ENCODE data around the gene UVRAG. TPM values are rescaled to one million over a fixed set of nuclear protein-coding genes. Genes with fewer than 3 reads are reported as not detected.
"Not testable (repeated sequence)": the region's sequence is repeated elsewhere in the genome, so short reads cannot be mapped to it uniquely, and the experiment has no call there.

The UVRAG gene
- polyA plus RNA-seq, 3 donors: 3.8 to 19.2 (median 13.4) TPM

DNA sequence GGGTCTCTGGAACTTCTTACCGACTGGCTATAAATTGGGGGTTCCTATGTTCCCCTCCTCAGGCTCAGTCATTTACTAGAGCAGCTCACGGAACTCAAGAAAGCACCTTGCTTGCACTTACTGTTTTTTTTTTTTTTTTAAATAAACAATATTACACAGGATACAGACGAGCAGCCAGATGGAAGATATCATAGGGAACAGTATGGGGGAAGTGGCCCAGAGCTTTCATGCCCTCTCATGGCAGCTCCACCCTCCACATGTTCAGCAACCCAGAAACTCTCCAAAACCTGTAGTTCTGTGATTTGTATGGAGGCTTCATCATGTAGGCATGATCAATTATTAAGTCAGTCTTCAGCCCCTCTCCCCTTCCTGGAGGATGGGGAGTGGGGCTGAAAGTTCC lies 7.5 kb downstream of the UVRAG start:
- H3K27ac ChIP-seq (ENCODE audit: low read depth, low read length): no peak overlapping the region
- WGBS, 3 donors: 61 to 65% (median 62%) methylated on average over 3 of the region's 3 CpGs

DNA sequence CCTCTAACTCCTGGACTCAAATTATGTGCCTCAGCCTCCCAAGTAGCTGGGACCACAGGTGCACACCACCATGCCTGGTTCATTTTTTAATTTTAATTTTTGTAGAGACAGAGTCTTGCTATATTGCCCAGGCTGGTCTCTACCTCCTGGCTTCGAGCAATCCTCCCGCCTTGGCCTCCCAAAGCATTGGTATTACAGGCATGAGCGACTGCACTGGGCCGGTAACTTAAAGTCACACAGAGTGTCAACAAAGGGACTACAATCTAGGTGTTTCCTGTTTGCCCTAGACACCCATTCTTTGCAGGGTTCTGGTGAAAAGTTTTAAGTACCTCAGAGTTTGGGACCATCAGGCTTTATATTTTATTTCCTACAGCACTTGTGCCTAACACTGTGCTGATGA lies 8.4 kb downstream of the UVRAG start:
- no peak overlapping the region for H3K27ac ChIP-seq (ENCODE audit: low read depth, low read length)
- WGBS, 3 donors: 72 to 84% (median 80%) methylated on average over 4 of the region's 4 CpGs

DNA sequence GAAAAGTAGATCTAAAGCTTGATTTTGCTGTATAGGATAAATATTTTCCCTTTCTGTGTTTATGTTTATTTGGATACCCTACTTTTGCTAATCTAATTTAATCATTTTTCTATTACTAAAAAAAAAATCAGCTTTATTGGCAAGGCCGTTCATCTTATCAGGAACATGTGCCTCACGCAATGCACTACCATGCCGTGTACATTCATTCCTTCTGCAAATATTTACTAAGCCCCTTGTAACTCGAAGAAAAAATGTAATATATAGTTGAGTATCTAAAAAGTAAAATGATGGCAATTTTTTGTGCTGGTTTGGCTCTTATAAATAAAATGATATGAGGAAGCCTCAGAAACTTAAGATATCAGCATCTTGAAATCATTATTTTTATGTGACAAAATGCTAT lies 8.9 kb downstream of the UVRAG start:
- H3K27ac ChIP-seq (ENCODE audit: low read depth, low read length): no peak overlapping the region
- 17 to 66% (median 54%) methylated on average over 4 of the region's 4 CpGs for WGBS, 3 donors

DNA sequence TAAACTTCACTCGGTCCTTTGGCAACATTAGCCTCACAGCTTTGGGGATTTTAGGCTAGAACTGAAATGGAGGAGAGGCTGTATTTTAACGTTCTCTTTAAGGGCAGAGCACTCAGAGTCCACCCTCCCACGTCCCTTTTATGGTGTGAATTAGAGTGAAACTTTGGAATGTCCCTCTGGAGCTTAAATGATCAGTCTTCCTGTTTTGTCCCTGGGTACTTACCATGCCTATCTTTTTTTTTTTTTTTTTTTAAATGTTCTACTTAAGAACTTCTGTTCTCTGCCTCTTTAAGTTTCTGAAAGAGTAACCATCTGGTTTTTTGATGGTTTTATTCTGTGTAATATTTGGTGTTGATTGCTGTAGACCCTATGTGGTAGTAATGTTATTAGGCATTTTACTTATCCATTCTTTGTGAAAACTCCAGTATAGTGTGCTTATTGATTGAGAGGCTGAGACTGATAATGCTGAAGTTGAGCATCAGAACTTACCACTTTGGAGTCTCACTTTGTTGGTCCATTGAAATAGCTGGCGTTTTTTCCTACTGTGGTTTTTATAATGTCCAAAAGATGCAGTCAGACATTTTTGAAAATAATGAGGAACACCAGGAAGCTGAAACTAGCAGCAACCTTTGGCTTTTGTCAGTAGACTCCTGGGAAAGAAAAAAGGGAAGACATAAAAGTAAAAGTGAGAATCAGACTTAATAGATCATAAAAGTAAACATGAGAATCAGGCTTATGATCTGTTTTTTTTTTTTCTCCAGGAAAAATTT lies 11.6 kb downstream of the UVRAG start:
- no peak overlapping the region for H3K27ac ChIP-seq (ENCODE audit: low read depth, low read length)
- WGBS, 3 donors: 22 to 46% (median 27%) methylated on average over 4 of the region's 4 CpGs

DNA sequence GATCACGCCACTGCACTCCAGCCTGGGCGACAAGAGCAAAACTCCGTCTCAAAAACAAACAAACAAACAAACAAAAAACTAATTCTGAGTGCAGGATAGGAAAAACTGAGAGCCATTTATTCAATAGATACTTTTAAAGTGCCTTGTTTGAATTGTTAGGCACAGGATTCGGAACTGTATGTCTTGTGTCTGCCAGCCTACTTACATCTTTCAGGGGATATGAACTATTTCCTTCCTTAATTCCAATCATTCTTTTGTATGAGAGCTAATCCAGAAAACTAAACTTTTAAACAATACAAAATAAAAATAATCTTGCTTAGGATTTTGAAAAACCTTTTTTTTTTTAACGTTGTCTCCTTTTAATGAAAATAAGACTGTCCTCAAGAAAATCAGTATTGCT lies 12.6 kb downstream of the UVRAG start:
- WGBS, 3 donors: 65 to 69% (median 68%) methylated on average over 5 of the region's 5 CpGs

DNA sequence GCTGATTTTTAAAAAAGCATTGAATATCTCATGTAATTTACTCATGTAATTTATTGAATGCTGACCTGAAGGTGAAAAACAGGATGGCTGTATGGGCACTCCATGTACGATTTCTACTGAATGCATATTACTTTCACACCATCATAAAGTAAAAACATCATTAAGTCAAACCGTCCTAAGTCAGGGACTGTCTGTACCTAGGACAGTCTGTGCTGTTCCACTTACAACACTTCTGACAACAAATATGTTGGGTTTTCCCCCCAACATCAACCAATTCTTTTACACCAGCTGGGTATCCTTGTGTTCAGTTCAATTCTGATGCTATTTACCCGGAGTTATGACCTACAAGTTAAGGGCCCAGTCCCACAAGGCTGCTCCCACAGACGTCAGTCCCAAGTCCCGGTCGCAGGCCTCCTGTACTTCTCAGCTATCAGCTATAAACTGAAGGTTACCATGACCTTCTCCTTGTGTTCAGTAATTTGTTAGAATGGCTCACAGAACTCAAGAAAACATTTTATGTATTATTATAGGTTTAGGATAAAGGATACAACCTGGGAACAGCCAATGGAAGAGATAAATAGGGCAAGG lies 17.0 kb downstream of the UVRAG start:
- 84 to 89% (median 87%) methylated on average over 6 of the region's 6 CpGs for WGBS, 3 donors
- H3K27ac ChIP-seq (ENCODE audit: low read depth, low read length): no peak overlapping the region

More for the DNA sequence above, 12.6 kb downstream of the UVRAG start:
- H3K27ac ChIP-seq (ENCODE audit: low read depth, low read length): no peak overlapping the region

DNA sequence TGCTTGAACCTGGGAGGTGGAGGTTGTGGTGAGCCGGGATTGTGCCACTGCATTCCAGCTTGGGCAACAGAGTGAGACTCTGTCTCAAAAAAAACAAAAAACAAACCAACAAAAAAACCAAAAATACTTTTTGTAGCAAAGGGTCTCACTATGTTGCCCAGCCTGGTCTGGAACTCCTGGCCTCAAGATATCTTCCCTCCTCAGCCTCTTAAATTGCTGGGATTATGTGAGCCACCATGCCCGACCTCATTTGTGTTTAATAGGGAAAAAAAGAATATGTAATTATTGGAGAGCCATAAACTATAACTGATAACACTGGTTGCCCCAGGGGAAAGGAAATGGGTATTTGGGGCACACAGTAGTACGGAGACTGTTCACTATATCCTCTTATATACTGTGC lies 19.7 kb downstream of the UVRAG start:
- H3K27ac ChIP-seq (ENCODE audit: low read depth, low read length): no peak overlapping the region
- 87 to 94% (median 90%) methylated on average over 3 of the region's 3 CpGs for WGBS, 3 donors

DNA sequence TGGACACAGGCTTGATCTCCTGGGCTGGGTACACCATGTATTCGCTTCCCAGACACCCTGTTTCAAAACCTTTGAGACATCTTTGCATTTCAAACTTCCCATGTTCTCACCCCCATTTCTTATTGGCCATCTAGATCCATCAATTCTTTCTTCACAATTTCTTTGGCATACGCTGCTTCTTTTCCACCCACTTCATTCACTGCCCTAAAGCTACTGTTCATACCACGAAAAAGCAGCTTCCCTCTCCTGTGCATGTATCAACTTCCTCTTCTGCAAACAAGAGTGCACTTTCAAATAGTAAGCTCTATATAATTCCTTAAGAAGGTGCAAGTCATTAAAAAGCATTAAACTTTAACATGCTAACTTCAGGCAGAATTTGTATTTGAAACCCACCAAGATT lies 21.4 kb downstream of the UVRAG start:
- 49 to 90% (median 54%) methylated on average over 3 of the region's 3 CpGs for WGBS, 3 donors
- no peak overlapping the region for H3K27ac ChIP-seq (ENCODE audit: low read depth, low read length)

DNA sequence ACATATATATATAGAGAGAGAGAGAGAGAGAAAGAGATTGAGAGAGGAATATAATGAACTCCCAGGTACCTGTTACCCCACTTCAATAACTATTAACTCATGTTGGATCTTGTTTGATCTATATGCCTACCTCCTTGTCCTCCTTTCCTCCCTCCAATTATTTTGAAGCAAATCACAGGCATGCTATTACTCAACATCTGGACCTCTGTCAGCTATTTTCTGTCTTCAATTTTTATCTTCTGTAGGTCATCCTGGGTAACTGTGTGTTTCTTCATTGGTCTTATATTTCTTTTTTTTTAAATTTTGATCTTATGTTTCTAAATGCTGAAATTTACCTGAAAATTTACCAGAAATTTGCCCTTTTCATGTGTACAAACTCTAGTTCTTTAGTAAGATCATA lies 24.8 kb downstream of the UVRAG start:
- H3K27ac ChIP-seq (ENCODE audit: low read depth, low read length): no peak overlapping the region

DNA sequence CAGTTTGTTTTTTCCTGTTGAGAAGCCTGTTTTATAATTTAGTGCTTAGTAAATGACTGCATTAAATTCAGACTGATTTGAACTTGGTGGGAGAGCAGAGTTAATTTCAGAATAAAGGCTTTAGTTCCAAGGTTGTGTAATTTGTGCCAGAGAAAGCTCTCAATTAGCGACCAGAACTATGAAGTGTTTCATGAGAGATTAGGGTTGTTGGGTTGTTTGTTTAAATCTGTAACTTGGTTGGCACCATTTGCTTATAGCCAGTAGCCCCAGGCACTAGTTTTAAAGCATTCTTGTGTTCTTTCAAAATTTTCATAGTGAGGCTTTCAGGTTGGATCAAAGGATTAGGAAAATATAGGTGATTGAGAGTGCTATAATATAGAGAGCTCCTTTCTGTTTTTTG lies 25.5 kb downstream of the UVRAG start:
- H3K27ac ChIP-seq (ENCODE audit: low read depth, low read length): no peak overlapping the region

DNA sequence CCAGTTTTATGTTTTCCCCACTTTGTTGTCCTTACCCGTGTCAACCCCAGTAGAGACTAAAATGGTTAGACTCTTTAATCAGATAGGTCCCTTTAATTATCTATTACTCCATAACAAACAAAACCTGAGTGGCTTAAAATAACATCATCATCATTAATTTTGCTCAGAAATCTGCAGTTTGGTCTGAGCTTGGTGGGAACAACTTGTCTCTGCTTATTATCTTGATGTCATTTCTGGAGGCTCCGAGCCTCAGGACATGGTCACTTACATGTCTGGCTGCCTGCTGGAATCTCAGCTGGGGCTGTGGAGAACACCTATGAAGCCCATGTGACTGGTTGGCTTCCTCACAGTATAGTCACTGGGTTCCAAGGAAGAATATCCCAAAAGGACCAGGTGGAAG lies 26.7 kb downstream of the UVRAG start:
- 90 to 92% (median 91%) methylated on average over 2 of the region's 2 CpGs for WGBS, 3 donors
- H3K27ac ChIP-seq (ENCODE audit: low read depth, low read length): no peak overlapping the region

More for the DNA sequence above, 25.5 kb downstream of the UVRAG start:
- WGBS, 3 donors: 23 to 56% (median 49%) methylated on average over 1 of the region's 1 CpG

DNA sequence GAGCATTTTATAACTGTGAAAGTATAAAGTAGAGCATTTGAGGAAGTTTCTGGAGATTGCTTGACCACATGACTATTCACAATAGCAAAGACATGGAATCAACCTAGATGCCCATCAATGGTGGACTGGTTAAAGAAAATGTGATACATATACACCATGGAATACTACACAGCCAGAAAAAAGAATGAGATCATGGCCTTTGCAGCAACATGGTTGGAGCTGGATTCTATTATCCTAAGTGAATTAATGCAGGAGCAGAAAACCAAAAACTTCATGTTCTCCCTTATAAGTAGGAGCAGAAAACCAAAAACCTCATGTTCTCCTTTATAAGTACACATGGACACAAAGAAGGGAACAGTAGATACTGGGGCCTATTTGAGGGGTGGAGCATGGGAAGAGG lies 30.3 kb downstream of the UVRAG start:
- no peak overlapping the region for H3K27ac ChIP-seq (ENCODE audit: low read depth, low read length)

DNA sequence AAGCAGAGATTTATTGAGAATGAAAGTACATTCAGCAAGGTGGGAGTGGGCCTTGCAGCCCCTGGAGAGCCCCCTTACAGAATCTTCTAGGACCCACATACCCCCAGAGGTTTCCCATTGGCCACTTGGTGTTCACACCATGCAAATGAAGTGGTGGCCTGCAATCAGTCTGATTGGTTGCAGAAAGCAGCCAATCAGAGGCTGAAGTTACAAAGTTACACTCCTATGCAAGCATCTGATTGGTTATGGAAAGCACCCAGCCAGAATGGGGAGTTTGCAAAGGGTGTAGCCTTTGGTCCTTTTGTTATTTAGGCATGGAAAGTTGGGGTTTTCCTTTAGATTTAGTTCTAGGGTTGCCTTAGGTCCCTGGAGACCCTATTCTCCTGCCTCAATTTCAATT lies 34.9 kb downstream of the UVRAG start:
- H3K27ac ChIP-seq (ENCODE audit: low read depth, low read length): no peak overlapping the region

DNA sequence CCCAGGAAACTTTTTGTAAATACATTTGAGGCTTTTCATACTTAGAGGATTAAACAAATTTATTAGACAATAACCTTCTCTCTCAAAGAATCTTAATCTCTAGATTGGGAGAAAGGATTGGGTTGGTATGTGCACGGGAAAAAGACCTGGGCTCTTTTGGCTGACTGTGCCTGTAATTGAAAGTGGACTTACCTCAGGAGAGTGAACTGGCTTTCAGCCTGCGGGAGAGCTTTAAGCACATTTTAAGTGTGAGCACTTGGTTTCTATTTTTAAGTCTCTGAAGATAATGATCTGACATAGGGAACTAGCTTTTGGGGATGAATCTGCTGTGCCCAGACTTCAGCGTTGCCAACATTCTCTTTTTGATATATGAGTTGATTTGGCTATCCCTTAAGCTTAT lies 35.8 kb downstream of the UVRAG start:
- no peak overlapping the region for H3K27ac ChIP-seq (ENCODE audit: low read depth, low read length)
- 14 to 63% (median 16%) methylated on average over 3 of the region's 3 CpGs for WGBS, 3 donors

DNA sequence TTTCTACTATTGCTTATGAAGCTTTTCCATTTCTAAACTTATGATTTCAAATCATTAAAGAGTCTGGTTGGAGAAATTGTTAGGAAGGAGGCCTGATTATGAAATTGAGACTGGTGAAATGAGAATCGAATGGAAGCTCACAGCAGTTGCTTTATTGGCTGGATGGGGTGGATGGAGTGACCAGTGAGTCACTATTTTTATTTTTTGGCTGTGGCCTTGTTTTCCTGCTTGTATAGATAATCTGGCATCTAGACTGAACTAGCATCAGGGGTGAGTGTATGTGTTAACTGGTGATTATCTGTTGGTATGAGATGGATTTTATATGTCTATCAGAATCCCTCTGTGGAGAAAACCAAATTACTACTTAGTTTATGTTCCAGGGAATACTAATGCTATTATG lies 36.2 kb downstream of the UVRAG start:
- no peak overlapping the region for H3K27ac ChIP-seq (ENCODE audit: low read depth, low read length)
- WGBS, 3 donors: 16 to 70% (median 17%) methylated on average over 1 of the region's 1 CpG

DNA sequence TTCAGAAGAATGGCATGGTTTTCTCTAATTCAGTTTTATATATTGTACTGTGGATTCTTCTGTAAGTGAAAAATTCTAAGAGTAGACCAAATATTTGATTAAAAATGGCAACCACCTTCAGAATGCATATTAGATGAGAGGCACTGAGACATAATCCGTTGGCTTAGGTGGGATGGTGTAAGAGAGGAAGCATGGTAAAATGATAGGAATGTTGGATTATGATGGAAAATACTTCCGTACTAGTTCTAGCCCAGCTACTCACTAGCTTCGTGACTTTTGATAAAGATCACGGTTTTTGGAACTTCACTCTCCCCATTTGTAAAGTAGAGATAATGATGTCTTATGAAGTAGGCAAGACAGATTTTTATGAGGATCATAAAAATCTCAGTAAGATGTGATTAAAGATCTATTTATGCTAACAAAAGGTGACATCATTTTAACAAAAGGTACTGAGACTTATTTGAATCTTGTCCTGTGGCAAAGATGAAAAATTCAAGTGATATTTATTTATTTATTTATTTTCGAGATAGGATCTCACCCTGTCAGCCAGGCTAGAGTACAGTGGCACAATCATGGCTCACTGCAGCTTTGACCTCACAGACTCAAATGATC lies 37.5 kb downstream of the UVRAG start:
- 92 to 93% (median 92%) methylated on average over 5 of the region's 5 CpGs for WGBS, 3 donors
- no peak overlapping the region for H3K27ac ChIP-seq (ENCODE audit: low read depth, low read length)

DNA sequence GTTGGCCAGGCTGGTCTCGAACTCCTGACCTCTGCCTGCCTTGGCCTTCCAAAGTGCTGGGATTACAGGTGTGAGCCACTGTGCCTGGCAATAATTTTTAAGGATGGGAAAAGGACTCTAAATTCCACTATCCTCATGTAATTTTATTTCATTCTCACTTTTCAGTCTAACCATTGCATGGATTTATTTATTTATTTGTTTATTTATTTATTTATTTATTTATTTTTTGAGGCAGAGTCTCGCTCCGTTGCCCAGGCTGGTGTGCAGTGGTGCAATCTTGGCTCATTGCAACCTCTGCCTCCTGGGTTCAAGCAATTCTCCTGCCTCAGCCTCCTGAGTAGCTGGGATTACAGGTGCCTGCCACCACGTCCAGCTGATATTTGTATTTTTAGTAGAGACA lies 38.6 kb downstream of the UVRAG start:
- 94 to 96% (median 95%) methylated on average over 4 of the region's 4 CpGs for WGBS, 3 donors
- H3K27ac ChIP-seq (ENCODE audit: low read depth, low read length): not testable (repeated sequence)

DNA sequence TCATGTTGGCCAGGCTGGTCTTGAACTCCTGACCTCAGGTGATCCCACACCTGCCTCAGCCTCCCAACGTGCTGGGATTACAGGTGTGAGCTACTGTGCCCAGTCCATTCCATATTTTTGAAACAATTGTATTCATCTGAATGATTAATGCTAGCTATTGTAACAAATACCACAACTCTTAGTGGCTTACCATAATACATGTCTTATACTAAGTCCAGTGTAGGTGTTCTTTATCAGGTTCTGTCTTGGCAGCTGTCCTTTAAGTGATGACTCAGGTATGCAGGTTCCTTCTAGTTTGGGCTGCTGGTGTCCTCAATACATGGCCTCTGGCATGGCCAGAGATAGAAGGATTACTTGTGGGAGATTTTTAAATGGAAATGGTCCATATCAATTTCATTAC lies 39.0 kb downstream of the UVRAG start:
- H3K27ac ChIP-seq (ENCODE audit: low read depth, low read length): no peak overlapping the region
- WGBS, 3 donors: 87 to 100% (median 93%) methylated on average over 1 of the region's 1 CpG

DNA sequence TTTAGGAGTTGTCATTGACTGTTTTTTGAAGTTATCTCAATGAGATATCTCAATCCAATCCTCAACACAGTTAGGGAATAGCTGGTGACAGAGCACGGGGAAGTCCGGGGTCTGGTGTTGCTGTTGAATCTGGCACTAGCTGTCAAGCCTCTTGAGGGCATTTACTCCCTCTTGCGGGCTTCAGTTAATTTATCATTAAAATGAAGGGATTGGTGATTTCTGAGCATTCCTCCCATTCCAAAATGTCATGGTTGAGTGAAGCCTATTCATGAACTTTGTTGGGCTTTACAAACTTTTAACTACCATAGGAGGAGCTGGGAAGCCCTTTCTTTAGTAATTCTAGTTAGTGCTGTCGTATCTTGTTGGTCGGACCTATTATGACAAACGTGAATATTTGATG lies 40.2 kb downstream of the UVRAG start:
- 88 to 94% (median 92%) methylated on average over 6 of the region's 6 CpGs for WGBS, 3 donors

DNA sequence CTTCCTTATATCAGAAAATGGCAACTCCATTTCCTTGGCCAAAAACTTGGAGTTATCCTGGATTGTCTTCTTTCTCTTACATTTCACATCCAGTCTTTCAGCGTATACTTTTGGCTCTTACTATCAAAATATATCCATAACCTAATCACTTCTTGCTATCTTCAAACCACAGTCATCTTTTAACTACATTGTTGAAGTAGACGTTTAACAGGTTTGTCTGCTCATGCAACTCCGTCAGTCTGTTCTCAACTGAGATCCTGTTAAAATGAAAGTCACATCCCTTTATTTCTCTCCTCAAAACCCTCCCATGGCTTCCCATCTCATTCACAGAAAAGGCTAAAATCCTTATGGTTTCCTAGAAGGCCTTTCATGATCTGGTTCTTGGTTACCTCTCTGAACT lies 41.9 kb downstream of the UVRAG start:
- 90 to 91% (median 90%) methylated on average over 3 of the region's 3 CpGs for WGBS, 3 donors

More for the DNA sequence above, 40.2 kb downstream of the UVRAG start:
- H3K27ac ChIP-seq (ENCODE audit: low read depth, low read length): no peak overlapping the region

More for the DNA sequence above, 41.9 kb downstream of the UVRAG start:
- H3K27ac ChIP-seq (ENCODE audit: low read depth, low read length): no peak overlapping the region

Measured in adipose tissue (tissue), 3 donors.